ENCODE data around the gene MBD4. TPM values are rescaled to one million over a fixed set of nuclear protein-coding genes. Genes with fewer than 3 reads are reported as not detected.

The MBD4 gene
- total RNA-seq, 6 donors from 2014 or later: 22.3 to 43.2 (median 34.6) TPM

DNA sequence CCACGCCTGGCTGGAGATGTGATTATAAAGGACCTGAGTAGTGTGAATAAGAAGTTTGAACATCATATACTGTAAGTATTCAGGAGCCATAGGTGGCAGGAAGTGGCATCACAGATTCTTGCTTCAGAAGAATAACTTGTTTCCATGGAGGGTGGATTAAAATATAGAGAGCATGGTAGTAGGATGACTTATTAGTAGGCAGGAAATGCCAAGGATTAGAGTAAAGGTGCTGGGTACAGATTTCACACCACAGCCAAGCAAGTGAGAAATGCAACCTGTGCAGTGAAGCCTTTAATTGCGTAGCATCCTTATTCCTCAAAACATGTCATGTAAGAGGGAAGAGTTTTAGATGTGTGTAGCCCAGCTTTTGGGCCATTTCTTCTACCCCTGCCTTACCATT is 31.1 kb upstream of the MBD4 start:
- H3K27ac ChIP-seq: no peak overlapping the region
- DNase-seq: no peak
- peaks cover 0 to 47% (median 16%) of the 10 kb centered on the region in 4 donors for H3K36me3 ChIP-seq
- no peaks in the 10 kb centered on the region for H3K27me3 ChIP-seq
- 100% methylated on average over 2 of the region's 2 CpGs for WGBS, 2 donors
- peaks cover 0 to 4% (median 0%) of the 10 kb centered on the region in 4 donors for H3K4me1 ChIP-seq
- no peaks in the 10 kb centered on the region for H3K9me3 ChIP-seq
- TF ChIP-seq EP300 (IDR thresholded peaks at IDR 0.05) (no peak), POLR2AphosphoS5 (IDR thresholded peaks at IDR 0.05) (no peak), POLR2A (IDR thresholded peaks at IDR 0.05) (no peak)
- TF ChIP-seq, protein P1, sequence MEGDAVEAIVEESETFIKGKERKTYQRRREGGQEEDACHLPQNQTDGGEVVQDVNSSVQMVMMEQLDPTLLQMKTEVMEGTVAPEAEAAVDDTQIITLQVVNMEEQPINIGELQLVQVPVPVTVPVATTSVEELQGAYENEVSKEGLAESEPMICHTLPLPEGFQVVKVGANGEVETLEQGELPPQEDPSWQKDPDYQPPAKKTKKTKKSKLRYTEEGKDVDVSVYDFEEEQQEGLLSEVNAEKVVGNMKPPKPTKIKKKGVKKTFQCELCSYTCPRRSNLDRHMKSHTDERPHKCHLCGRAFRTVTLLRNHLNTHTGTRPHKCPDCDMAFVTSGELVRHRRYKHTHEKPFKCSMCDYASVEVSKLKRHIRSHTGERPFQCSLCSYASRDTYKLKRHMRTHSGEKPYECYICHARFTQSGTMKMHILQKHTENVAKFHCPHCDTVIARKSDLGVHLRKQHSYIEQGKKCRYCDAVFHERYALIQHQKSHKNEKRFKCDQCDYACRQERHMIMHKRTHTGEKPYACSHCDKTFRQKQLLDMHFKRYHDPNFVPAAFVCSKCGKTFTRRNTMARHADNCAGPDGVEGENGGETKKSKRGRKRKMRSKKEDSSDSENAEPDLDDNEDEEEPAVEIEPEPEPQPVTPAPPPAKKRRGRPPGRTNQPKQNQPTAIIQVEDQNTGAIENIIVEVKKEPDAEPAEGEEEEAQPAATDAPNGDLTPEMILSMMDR (IDR thresholded peaks at IDR 0.05): no peak
- no peak overlapping the region for H3K4me3 ChIP-seq
- no peak for ATAC-seq (ENCODE audit: low FRiP score in 2 of 2)

GRCh38 chr3:129469026-129469425 is 29.3 kb upstream of the MBD4 start:
- no peaks in the 10 kb centered on the region for H3K27me3 ChIP-seq
- no peaks in the 10 kb centered on the region for H3K9me3 ChIP-seq
- H3K36me3 ChIP-seq: peaks cover 2 to 42% (median 16%) of the 10 kb centered on the region in 4 donors
- 32 to 75% methylated on average over 1 to 2 of the region's 2 CpGs for WGBS, 2 donors
- DNase-seq (no peak), ATAC-seq (ENCODE audit: low FRiP score in 2 of 2) (no peak)
- H3K4me3 ChIP-seq: no peak overlapping the region
- no peak overlapping the region for H3K27ac ChIP-seq
- H3K4me1 ChIP-seq: peaks cover 0 to 4% (median 0%) of the 10 kb centered on the region in 4 donors
- no peak for TF ChIP-seq POLR2A (IDR thresholded peaks at IDR 0.05)
- no peak for TF ChIP-seq EP300 (IDR thresholded peaks at IDR 0.05)
- TF ChIP-seq, protein P1 (IDR thresholded peaks at IDR 0.05): no peak
- TF ChIP-seq POLR2AphosphoS5 (IDR thresholded peaks at IDR 0.05): no peak

DNA sequence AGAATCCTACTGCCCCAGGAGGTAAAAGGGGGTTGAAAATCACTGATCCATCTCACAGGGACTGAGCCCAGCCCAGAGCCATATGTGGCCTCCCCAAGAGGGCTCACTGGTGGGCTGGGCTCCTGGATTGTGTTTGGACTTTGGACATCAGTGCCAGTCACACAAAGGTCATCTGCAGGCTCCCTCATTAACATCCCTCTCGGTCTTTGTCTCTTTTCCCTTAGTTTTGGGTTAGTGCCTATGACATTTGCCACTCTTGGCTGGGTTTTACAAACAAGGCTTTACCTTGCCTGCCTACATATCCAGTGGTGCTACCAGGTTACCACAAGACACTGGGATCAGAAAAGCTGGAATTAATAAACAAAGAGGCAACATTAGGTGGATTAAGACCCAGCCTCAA is 28.2 kb upstream of the MBD4 start:
- whole genome bisulfite sequencing, 2 donors: 89 to 94% methylated on average over 1 of the region's 1 CpG
- Histone ChIP-seq H3K27me3 (no peaks in the 10 kb centered on the region), H3K4me1 (peaks cover 0 to 4% (median 0%) of the 10 kb centered on the region in 4 donors), H3K4me3 (no peak overlapping the region), H3K27ac (no peak overlapping the region), H3K36me3 (peaks cover 2 to 50% (median 18%) of the 10 kb centered on the region in 4 donors), H3K9me3 (no peaks in the 10 kb centered on the region)
- ATAC-seq (ENCODE audit: low FRiP score in 2 of 2) (no peak), DNase-seq (no peak)
- TF ChIP-seq EP300 (IDR thresholded peaks at IDR 0.05) (no peak), POLR2AphosphoS5 (IDR thresholded peaks at IDR 0.05) (no peak), POLR2A (IDR thresholded peaks at IDR 0.05) (no peak)
- TF ChIP-seq, protein P1 (IDR thresholded peaks at IDR 0.05): no peak

DNA sequence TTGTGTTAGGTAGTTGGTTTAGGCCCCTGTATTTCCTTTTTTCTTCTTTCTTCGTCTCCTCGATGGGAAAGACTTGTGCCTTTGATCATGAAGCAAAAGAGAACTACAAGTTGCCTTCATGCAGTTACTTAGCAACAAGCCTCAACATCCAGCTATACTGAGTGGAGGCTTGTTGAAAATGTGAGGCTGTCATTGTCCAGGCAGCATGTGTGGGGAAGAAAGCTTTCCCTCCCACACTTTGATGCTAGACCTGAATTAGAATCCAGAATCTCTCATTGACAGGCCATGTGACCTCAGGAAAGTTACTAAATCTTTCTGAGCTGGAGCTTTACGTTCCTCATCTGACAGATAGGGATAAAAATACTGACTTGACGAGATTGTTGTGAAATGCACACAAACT is 24.0 kb upstream of the MBD4 start:
- Histone ChIP-seq H3K9me3 (no peaks in the 10 kb centered on the region), H3K27ac (no peak overlapping the region), H3K36me3 (peaks cover 0 to 43% (median 15%) of the 10 kb centered on the region in 4 donors), H3K4me1 (no peaks in the 10 kb centered on the region), H3K27me3 (no peaks in the 10 kb centered on the region), H3K4me3 (no peak overlapping the region)
- 77 to 79% methylated on average over 4 of the region's 4 CpGs for WGBS, 2 donors
- ATAC-seq (ENCODE audit: low FRiP score in 2 of 2): no peak
- DNase-seq: no peak
- no peak for TF ChIP-seq POLR2A (IDR thresholded peaks at IDR 0.05)
- TF ChIP-seq, protein P1 (IDR thresholded peaks at IDR 0.05): no peak
- TF ChIP-seq EP300 (IDR thresholded peaks at IDR 0.05): no peak
- no peak for TF ChIP-seq POLR2AphosphoS5 (IDR thresholded peaks at IDR 0.05)

DNA sequence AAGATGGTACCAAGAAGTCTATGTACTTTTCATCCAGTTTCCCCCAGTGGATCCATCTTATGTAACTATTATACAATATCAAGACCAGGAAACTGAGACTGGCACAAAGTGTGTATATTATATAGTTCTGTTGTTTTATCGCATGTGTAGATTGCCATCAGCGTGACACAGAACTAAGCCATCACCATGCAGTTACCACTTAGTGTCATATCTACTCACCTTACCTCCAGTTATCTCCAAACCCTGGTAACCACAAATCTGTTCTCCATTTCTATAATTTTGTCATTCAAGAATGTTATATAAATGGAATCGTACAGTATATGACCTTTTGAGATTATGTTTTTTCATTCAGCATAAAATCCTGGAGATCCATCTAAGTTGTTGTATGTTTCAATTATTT is 23.3 kb upstream of the MBD4 start:
- Histone ChIP-seq H3K4me1 (no peaks in the 10 kb centered on the region), H3K27ac (no peak overlapping the region), H3K36me3 (peaks cover 0 to 49% (median 15%) of the 10 kb centered on the region in 4 donors), H3K9me3 (no peaks in the 10 kb centered on the region), H3K27me3 (no peaks in the 10 kb centered on the region), H3K4me3 (no peak overlapping the region)
- no peak for ATAC-seq (ENCODE audit: low FRiP score in 2 of 2)
- 94 to 99% methylated on average over 3 of the region's 3 CpGs for WGBS, 2 donors
- TF ChIP-seq POLR2A (IDR thresholded peaks at IDR 0.05) (no peak), POLR2AphosphoS5 (IDR thresholded peaks at IDR 0.05) (no peak), EP300 (IDR thresholded peaks at IDR 0.05) (no peak)
- TF ChIP-seq, protein P1 (IDR thresholded peaks at IDR 0.05): no peak
- no peak for DNase-seq

Measured in upper lobe of left lung (tissue), 6 donors.